ENCODE results near the gene IQCE.

IQCE gene

GRCh38 chr7:2637505-2638223 lies 78.9 kb downstream of the IQCE start:
- no peak overlapping the region for H3K4me3 ChIP-seq (ENCODE audit: low read length)
- H3K27me3 ChIP-seq (replicated peaks; ENCODE audit: control insufficient read depth, insufficient read depth, low read length): no peaks in the 10 kb centered on the region
- H3K36me3 ChIP-seq (ENCODE audit: control insufficient read depth, insufficient read depth, low read length, severe bottlenecking): no peaks in the 10 kb centered on the region
- peak overlapping the region; percentile 40 for H3K9ac ChIP-seq (ENCODE audit: low read length)
- H3K4me1 ChIP-seq (ENCODE audit: control insufficient read depth, insufficient read depth, low read length): peaks cover 67% of the 10 kb centered on the region
- no peaks in the 10 kb centered on the region for H3K9me3 ChIP-seq (ENCODE audit: control insufficient read depth, low read length)
- DNase-seq (ENCODE audit: low read depth): no peak

DNA sequence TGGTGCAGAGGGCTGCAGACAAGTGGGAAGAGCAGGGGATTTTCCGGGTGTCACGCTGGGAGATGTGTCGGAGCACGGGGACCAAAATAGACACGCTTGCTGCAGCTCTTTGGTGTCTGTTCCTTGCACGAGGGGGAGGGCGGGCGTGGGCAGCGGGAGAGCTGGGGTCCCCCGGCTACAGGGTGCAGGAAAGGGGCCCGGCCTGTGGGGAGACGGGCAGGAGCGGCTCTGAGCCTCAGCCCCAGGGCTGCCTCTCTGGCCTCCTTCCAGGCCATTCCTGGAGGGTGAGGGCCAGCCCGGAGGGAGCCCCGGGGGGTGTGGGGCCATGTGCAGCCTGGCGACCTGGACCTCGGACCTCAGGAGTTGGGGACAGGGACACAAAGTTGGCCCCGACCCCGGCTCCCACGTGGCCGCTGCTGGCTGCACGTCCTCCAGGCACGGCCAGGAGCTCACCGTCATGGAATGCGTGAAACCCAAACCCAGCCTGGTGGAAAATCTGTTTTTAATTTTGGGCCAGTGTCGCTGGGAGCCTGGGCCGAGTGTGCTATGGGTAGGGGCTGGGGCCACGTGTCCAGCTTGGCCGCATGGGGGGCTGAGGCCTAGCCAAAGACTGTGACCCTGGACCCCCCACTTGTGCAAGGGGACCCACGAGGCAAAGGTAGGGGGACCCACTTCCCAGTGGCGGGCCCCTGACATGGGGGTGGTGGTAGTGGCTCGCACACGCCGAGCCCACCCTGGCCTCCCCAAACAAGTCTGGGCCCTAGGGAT lies 79.6 kb downstream of the IQCE start:
- H3K9me3 ChIP-seq (ENCODE audit: control insufficient read depth, low read length): no peaks in the 10 kb centered on the region
- peak overlapping the region; percentile 59 for H3K9ac ChIP-seq (ENCODE audit: low read length)
- peak; percentile 95 for DNase-seq (ENCODE audit: low read depth)
- peaks cover 61% of the 10 kb centered on the region for H3K4me1 ChIP-seq (ENCODE audit: control insufficient read depth, insufficient read depth, low read length)
- H3K36me3 ChIP-seq (ENCODE audit: control insufficient read depth, insufficient read depth, low read length, severe bottlenecking): no peaks in the 10 kb centered on the region
- no peak overlapping the region for H3K4me3 ChIP-seq (ENCODE audit: low read length)
- H3K27me3 ChIP-seq (replicated peaks; ENCODE audit: control insufficient read depth, insufficient read depth, low read length): no peaks in the 10 kb centered on the region

DNA sequence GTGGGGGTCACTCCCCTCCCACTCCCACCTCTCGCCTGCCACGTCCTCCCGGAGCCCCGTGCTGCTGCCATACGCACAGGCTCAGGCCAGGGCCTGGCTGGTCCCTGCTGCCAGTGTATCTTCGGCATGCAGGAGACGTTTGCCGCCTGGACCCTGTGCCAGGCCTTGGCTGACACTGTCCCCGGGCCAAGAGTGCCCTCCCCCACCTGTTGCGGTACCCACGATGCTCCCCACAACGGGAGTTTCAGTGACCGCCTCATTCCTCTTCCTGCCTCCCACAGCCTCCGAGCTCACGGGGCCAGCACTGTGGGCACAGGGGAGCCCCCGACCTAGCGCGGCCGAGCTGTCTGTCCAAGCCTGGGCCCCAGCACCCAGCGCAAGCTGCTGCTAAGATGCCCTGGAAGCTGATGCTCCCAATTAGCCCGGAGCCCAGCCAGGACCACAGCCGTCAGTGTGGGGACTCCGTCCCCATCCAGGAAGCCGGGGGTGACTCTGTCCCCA lies 80.5 kb downstream of the IQCE start:
- Histone ChIP-seq H3K9me3 (ENCODE audit: control insufficient read depth, low read length) (no peaks in the 10 kb centered on the region), H3K4me1 (ENCODE audit: control insufficient read depth, insufficient read depth, low read length) (peaks cover 54% of the 10 kb centered on the region), H3K36me3 (ENCODE audit: control insufficient read depth, insufficient read depth, low read length, severe bottlenecking) (no peaks in the 10 kb centered on the region), H3K27me3 (replicated peaks; ENCODE audit: control insufficient read depth, insufficient read depth, low read length) (no peaks in the 10 kb centered on the region), H3K4me3 (ENCODE audit: low read length) (no peak overlapping the region), H3K9ac (ENCODE audit: low read length) (peak overlapping the region; percentile 59)
- no peak for DNase-seq (ENCODE audit: low read depth)

- no peak for DNase-seq (ENCODE audit: low read depth)
- H3K4me3 ChIP-seq (ENCODE audit: low read length): no peak overlapping the region
- H3K27me3 ChIP-seq (replicated peaks; ENCODE audit: control insufficient read depth, insufficient read depth, low read length): no peaks in the 10 kb centered on the region
- no peaks in the 10 kb centered on the region for H3K36me3 ChIP-seq (ENCODE audit: control insufficient read depth, insufficient read depth, low read length, severe bottlenecking)
- peaks cover 48% of the 10 kb centered on the region for H3K4me1 ChIP-seq (ENCODE audit: control insufficient read depth, insufficient read depth, low read length)
- no peaks in the 10 kb centered on the region for H3K9me3 ChIP-seq (ENCODE audit: control insufficient read depth, low read length)
- no peak overlapping the region for H3K9ac ChIP-seq (ENCODE audit: low read length)
These were observed 81.1 kb downstream of the IQCE start for GRCh38 chr7:2639695-2640481.

GRCh38 chr7:2640482-2640830 lies 81.7 kb downstream of the IQCE start:
- Histone ChIP-seq H3K4me3 (ENCODE audit: low read length) (no peak overlapping the region), H3K9me3 (ENCODE audit: control insufficient read depth, low read length) (no peaks in the 10 kb centered on the region), H3K9ac (ENCODE audit: low read length) (peak overlapping the region; percentile 66), H3K27me3 (replicated peaks; ENCODE audit: control insufficient read depth, insufficient read depth, low read length) (no peaks in the 10 kb centered on the region), H3K4me1 (ENCODE audit: control insufficient read depth, insufficient read depth, low read length) (peaks cover 44% of the 10 kb centered on the region), H3K36me3 (ENCODE audit: control insufficient read depth, insufficient read depth, low read length, severe bottlenecking) (no peaks in the 10 kb centered on the region)
- DNase-seq (ENCODE audit: low read depth): no peak

- peak overlapping the region; percentile 66 for H3K9ac ChIP-seq (ENCODE audit: low read length)
- peaks cover 43% of the 10 kb centered on the region for H3K4me1 ChIP-seq (ENCODE audit: control insufficient read depth, insufficient read depth, low read length)
- DNase-seq (ENCODE audit: low read depth): no peak
- H3K27me3 ChIP-seq (replicated peaks; ENCODE audit: control insufficient read depth, insufficient read depth, low read length): no peaks in the 10 kb centered on the region
- H3K4me3 ChIP-seq (ENCODE audit: low read length): no peak overlapping the region
- no peaks in the 10 kb centered on the region for H3K9me3 ChIP-seq (ENCODE audit: control insufficient read depth, low read length)
- no peaks in the 10 kb centered on the region for H3K36me3 ChIP-seq (ENCODE audit: control insufficient read depth, insufficient read depth, low read length, severe bottlenecking)
These were observed 82.1 kb downstream of the IQCE start for GRCh38 chr7:2640846-2641316.

GRCh38 chr7:2641406-2642393 lies 82.9 kb downstream of the IQCE start:
- peak; percentile 98 for DNase-seq (ENCODE audit: low read depth)
- H3K4me3 ChIP-seq (ENCODE audit: low read length): peak overlapping the region; percentile 61
- no peaks in the 10 kb centered on the region for H3K9me3 ChIP-seq (ENCODE audit: control insufficient read depth, low read length)
- peaks cover 39% of the 10 kb centered on the region for H3K4me1 ChIP-seq (ENCODE audit: control insufficient read depth, insufficient read depth, low read length)
- H3K9ac ChIP-seq (ENCODE audit: low read length): peak overlapping the region; percentile 66
- H3K27me3 ChIP-seq (replicated peaks; ENCODE audit: control insufficient read depth, insufficient read depth, low read length): no peaks in the 10 kb centered on the region
- no peaks in the 10 kb centered on the region for H3K36me3 ChIP-seq (ENCODE audit: control insufficient read depth, insufficient read depth, low read length, severe bottlenecking)

- H3K4me1 ChIP-seq (ENCODE audit: control insufficient read depth, insufficient read depth, low read length): peaks cover 25% of the 10 kb centered on the region
- H3K9ac ChIP-seq (ENCODE audit: low read length): no peak overlapping the region
- H3K9me3 ChIP-seq (ENCODE audit: control insufficient read depth, low read length): no peaks in the 10 kb centered on the region
- no peak for DNase-seq (ENCODE audit: low read depth)
- no peak overlapping the region for H3K4me3 ChIP-seq (ENCODE audit: low read length)
- H3K27me3 ChIP-seq (replicated peaks; ENCODE audit: control insufficient read depth, insufficient read depth, low read length): no peaks in the 10 kb centered on the region
- peaks cover 12% of the 10 kb centered on the region for H3K36me3 ChIP-seq (ENCODE audit: control insufficient read depth, insufficient read depth, low read length, severe bottlenecking)
These were observed 84.8 kb downstream of the IQCE start for GRCh38 chr7:2643386-2644219.

DNA sequence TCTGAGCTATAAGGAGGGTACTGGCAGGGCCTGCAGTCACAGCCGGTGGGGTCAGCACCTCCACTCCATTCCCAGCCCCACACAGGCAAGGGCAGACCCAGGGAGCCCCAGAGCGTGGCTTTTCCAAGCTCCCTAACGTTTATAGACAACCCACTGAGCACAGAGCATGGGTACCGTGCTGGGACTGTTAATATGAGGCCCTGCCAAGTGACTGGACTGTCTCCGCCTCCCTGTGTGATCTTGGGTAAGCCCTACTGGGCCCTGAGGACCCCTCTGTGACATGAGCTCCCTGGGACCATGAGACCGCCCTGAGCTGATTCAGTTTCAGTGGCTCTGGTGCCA lies 85.4 kb downstream of the IQCE start:
- H3K4me3 ChIP-seq (ENCODE audit: low read length): no peak overlapping the region
- H3K27me3 ChIP-seq (replicated peaks; ENCODE audit: control insufficient read depth, insufficient read depth, low read length): no peaks in the 10 kb centered on the region
- no peaks in the 10 kb centered on the region for H3K9me3 ChIP-seq (ENCODE audit: control insufficient read depth, low read length)
- peaks cover 12% of the 10 kb centered on the region for H3K36me3 ChIP-seq (ENCODE audit: control insufficient read depth, insufficient read depth, low read length, severe bottlenecking)
- peaks cover 19% of the 10 kb centered on the region for H3K4me1 ChIP-seq (ENCODE audit: control insufficient read depth, insufficient read depth, low read length)
- no peak for DNase-seq (ENCODE audit: low read depth)
- no peak overlapping the region for H3K9ac ChIP-seq (ENCODE audit: low read length)
